HAP-1 (cell line): ENCODE measurements around the gene PCDH20.
"Not testable (repeated sequence)": the region's sequence is repeated elsewhere in the genome, so short reads cannot be mapped to it uniquely, and the experiment has no call there.

Experiments used
- DNase-seq, 2 experiments: peaks; one replicate each; pipeline ENCODE4 v3.0.0-alpha.2; 2016 to 2020; ENCODE audit warnings: low spot score in 2 of 2
- H3K27me3 ChIP-seq: fragments of 250-450 bp; sonication (Bioruptor Pico); 2 replicates; pipeline ENCODE4 v1.5.1; 2020; ENCODE audit warnings: low read depth, mild to moderate bottlenecking, moderate library complexity
- H3K36me3 ChIP-seq: fragments of 250-450 bp; sonication (Bioruptor Pico); replicated peaks from 2 replicates; pipeline ENCODE4 v1.5.1; 2020; ENCODE audit warnings: mild to moderate bottlenecking
- H3K4me1 ChIP-seq: fragments of 250-450 bp; sonication (Bioruptor Pico); 2 replicates; pipeline ENCODE4 v1.5.1; 2020; ENCODE audit warnings: mild to moderate bottlenecking
- H3K4me3 ChIP-seq: fragments of 250-450 bp; sonication (Bioruptor Pico); 2 replicates; pipeline ENCODE4 v1.5.1; 2020; ENCODE audit warnings: mild to moderate bottlenecking, moderate library complexity
- H3K9me3 ChIP-seq: fragments of 250-450 bp; sonication (Bioruptor Pico); 2 replicates; pipeline ENCODE4 v1.5.1; 2020; ENCODE audit warnings: mild to moderate bottlenecking, moderate library complexity
- in situ Hi-C: fragments of 300-500 bp; cut with MboI; formaldehyde crosslinking; loops from 3 replicates; pipeline ENCODE4 v1.14.3; 2020; ENCODE audit warnings: low sequenced_read_pairs, inconsistent platforms, mixed read lengths

Gene PCDH20

GRCh38 chr13:61408571-61408970, 7.1 kb downstream of the PCDH20 start:
- Histone ChIP-seq H3K4me1 (no peaks in the 10 kb centered on the region), H3K27me3 (no peaks in the 10 kb centered on the region), H3K9me3 (no peaks in the 10 kb centered on the region), H3K4me3 (no peak overlapping the region), H3K36me3 (no peaks in the 10 kb centered on the region)
- in situ Hi-C loops = loop anchor here (25.0 kb wide), 1 partner anchor 746 kb away; no protein-coding TSS in a partner anchor
- no peak for DNase-seq

DNA sequence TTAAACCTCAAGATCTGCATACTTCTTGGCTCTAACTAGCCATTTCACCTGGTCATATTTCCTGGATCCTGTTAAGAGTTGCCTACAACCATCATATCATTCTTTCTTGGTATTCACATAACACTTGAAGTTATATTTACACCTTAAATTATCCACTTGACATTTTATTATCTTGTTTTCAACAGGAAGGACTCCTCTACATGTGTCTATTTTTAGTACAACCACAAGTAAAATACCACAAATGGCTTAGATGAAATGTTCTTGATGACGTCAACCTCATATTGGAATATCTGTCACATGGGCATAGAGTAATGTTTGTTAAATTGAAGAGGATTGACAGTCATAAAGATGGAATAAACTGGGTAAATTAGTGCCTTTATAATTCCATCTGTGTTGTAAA, 9.4 kb downstream of the PCDH20 start:
- in situ Hi-C loops = loop anchor here (25.0 kb wide), 1 partner anchor 744 kb away; no protein-coding TSS in a partner anchor
- H3K4me3 ChIP-seq = no peak overlapping the region
- H3K9me3 ChIP-seq = no peaks in the 10 kb centered on the region
- DNase-seq = no peak
- no peaks in the 10 kb centered on the region for H3K4me1 ChIP-seq
- H3K27me3 ChIP-seq = no peaks in the 10 kb centered on the region
- no peaks in the 10 kb centered on the region for H3K36me3 ChIP-seq

- Histone ChIP-seq H3K4me1 (no peaks in the 10 kb centered on the region), H3K27me3 (no peaks in the 10 kb centered on the region), H3K4me3 (no peak overlapping the region), H3K9me3 (no peaks in the 10 kb centered on the region), H3K36me3 (no peaks in the 10 kb centered on the region)
- in situ Hi-C loops = no loop called here
- DNase-seq = no peak
These were observed 19.5 kb downstream of the PCDH20 start for GRCh38 chr13:61396121-61396520.

DNA sequence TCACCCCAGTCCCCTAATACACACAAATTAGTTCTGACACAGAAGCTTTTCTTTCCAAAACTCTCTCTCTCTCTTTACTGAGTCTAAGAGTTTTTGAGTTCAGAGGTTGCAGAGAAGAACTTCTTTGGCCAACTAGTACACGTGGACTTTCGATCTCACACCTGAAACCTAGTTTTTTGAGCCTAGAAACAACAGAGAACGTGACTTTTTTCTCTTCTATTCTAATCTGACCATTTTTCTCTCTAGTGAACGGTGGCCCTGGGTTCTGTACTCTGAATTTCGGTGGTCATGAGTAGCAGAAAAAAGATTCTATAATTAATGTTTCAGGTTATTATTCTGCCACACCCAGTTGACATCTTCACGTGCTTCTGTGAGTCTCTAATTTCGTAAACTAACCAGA, 24.2 kb downstream of the PCDH20 start:
- Histone ChIP-seq H3K4me1 (no peaks in the 10 kb centered on the region), H3K4me3 (no peak overlapping the region), H3K36me3 (no peaks in the 10 kb centered on the region), H3K27me3 (no peaks in the 10 kb centered on the region), H3K9me3 (no peaks in the 10 kb centered on the region)
- in situ Hi-C loops = no loop called here
- DNase-seq = no peak

GRCh38 chr13:61387694-61388093, 28.0 kb downstream of the PCDH20 start:
- H3K27me3 ChIP-seq = no peaks in the 10 kb centered on the region
- no peaks in the 10 kb centered on the region for H3K4me1 ChIP-seq
- no peak overlapping the region for H3K4me3 ChIP-seq
- H3K36me3 ChIP-seq = no peaks in the 10 kb centered on the region
- no peak for DNase-seq
- no peaks in the 10 kb centered on the region for H3K9me3 ChIP-seq
- in situ Hi-C loops = no loop called here

DNA sequence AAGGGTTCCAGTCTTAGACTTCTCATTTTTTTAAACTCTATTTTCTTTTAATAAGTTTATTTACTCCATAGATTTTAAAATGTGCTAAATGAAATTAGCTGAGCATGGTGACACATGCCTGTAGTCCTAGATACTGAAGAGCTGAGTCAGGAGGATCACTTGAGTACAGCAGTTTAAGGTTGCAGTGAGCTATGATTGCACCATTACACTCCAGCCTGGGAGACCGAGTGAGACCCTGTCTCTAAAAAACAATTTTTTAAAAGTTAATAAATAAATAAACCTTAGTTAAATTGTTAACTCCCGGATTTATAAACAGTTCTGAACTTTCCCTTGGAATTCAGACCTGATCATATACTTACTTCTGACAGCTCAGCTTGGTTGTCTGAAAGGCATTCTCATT, 32.5 kb downstream of the PCDH20 start:
- H3K4me3 ChIP-seq = no peak overlapping the region
- no peaks in the 10 kb centered on the region for H3K27me3 ChIP-seq
- in situ Hi-C loops = no loop called here

DNA sequence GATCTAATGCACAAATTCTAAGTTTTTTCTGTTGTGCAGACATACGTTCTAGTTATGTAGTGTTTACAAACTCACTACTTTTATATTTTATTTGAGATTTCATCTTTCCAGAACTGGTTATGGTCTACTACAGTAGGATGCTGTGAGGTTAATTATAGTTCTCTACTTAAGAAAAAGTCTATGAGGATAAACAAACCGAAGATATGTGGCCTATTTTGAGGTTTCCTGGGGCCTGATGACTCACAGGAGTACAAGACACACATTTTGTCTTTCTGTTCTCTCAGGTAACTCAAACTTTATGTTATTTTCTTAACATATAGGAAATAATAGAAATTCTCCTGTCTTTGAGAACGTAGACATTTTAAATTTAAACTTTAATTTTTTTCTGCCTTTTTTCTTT, 45.1 kb downstream of the PCDH20 start:
- in situ Hi-C loops = no loop called here
- no peaks in the 10 kb centered on the region for H3K27me3 ChIP-seq
- DNase-seq = no peak
- no peaks in the 10 kb centered on the region for H3K9me3 ChIP-seq
- H3K36me3 ChIP-seq = no peaks in the 10 kb centered on the region
- H3K4me1 ChIP-seq = no peaks in the 10 kb centered on the region
- no peak overlapping the region for H3K4me3 ChIP-seq

More for the DNA sequence above, 32.5 kb downstream of the PCDH20 start:
- Histone ChIP-seq H3K9me3 (no peaks in the 10 kb centered on the region), H3K4me1 (no peaks in the 10 kb centered on the region), H3K36me3 (no peaks in the 10 kb centered on the region)
- no peak for DNase-seq

DNA sequence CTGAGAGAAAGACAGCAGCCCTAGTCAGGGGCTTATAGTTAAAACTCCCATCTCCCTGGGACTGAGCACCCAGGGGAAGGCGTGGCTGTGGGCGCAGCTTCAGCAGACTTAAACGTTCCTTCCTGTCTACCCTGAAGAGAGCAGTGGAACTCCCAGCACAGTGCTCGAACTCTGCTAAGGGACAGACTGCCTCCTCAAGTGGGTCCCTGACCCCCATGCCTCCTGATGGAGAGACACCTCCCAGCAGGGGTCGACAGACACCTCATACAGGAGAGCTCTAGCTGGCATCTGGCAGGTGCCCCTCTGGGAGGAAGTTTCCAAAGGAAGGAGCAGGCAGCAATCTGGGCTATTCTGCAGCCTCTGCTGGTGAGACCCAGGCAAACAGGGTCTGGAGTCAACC, 51.0 kb downstream of the PCDH20 start:
- H3K27me3 ChIP-seq, H3K4me1 ChIP-seq, in situ Hi-C loops, H3K4me3 ChIP-seq, H3K36me3 ChIP-seq, DNase-seq, H3K9me3 ChIP-seq: not testable (repeated sequence)

- Histone ChIP-seq H3K9me3 (no peaks in the 10 kb centered on the region), H3K27me3 (no peaks in the 10 kb centered on the region), H3K36me3 (no peaks in the 10 kb centered on the region), H3K4me1 (peaks cover 3% of the 10 kb centered on the region; the same call in 1 of the 2 replicates), H3K4me3 (no peak overlapping the region)
- in situ Hi-C loops = no loop called here
- peak in 1 of 2 experiments; percentile 3 for DNase-seq
These were observed 53.1 kb downstream of the PCDH20 start for GRCh38 chr13:61362522-61362921.
